NCI-H1105 (cell line): ENCODE results near the gene ZNF227.
"Not testable (repeated sequence)": the region's sequence is repeated elsewhere in the genome, so short reads cannot be mapped to it uniquely, and the experiment has no call there.

Source experiments
- DNase-seq: peaks from one replicate; lab custom pipeline; 2025; lab: John Stamatoyannopoulos, UW

Gene ZNF227

DNA sequence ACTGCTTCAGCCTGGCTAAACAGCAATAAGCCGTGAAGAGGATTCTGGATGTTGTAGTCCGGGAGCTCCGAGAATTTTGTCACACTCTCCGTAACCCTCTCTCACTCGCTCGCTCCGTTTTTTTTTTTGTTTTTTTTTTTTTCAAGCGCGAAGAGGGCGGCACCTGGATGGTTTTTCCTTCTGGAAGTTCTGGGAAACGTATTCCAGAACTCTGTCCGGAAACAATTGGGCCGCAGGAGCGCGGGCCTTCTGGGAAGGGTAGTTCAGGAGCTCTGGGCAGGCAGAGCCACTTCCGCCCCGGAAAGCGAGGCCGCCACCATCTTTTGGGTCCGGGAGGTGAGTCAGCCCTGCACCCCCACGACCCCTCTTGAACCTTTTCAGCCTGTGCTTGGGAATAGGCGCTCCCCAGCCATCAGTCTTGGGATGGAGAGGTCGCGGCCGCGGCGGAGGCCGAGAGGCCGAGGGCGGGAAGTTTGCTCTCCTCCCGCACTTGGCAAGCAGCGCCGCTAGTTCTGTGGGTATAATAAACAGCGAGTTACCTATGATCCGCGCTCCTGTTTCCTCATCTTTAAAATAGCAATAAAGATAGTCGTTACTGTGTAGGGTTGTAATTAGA lies at the start of gene ZNF227:
ZNF227 (plus strand) TSS at position 283 of the 616 bp plus-strand sequence. CDS start 5,261 bp downstream, outside the sequence.
- peak; percentile 88 for DNase-seq

DNA sequence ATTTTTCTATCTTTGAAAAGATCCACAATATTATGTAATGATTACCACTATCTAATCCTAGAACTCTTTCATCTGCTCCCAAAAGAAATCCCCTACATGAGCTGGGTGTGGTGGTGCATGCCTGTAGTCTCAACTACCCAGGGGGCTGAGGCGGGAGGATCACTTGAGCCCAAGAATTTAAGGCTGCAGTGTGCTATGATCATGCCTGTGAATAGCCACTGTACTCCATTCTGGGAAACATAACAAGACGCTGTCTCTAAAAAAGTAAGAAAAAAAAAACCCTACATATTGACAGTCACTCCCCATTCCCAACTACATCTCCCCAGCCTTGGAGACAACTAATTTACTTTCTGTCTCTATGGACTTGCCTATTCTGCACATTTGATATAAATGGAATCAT lies 48.5 kb upstream of the ZNF227 start:
- no peak for DNase-seq

DNA sequence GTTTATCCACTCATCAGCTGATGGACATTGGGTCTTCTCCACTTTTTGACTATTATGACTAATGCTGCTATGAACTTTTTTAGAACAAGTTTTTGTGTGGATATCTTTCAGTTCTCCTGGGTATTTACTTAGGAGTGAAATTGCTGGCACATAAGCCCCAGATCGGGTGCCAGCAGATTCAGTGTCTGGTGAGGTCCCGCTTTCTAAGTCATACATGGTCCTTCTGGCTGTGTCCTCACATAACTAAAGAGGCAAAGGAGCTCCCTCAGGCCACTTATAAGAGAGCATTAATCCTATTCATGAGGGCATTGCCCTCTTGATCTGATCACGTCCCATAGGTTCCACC lies 48.0 kb upstream of the ZNF227 start:
- no peak for DNase-seq

DNA sequence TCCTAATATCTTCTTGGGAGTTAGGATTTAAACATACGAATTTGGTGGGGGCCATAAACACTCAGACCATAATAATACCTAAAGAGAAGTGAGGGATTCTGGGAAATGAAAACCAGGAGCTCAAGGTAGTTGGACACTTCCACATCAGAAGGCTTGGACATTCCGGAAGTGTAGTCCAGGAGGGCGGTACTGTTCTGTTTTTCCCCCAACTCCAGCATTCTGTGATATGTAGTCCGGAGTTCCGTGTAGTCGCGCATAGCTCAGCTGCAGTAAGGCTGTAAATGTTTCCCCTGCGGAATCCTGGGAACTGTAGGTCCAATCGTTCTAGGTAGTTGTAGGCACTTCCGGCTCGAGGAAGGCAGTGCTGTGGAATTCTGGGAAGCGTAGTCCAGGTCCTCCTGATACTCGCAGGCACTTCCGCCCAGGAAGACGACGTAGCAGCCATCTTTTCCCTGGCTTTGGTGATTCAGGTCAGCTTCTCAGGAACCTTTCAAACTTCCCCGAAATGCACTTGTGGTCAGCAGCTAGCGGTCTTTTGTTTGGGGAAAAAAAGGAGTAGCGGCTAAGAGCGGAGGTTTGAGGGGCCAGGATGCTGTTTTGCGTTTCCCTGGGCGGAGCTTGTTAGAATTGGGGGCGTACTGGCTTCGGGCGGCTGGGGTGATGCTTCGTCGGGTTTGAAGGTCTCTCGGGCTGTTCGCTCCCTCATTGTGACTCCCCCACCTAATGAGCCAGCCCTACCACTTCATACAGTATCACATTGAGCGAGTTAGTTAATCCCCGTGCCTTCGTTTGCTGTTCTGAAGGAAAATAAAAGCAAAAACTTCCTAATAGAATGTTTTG lies 47.4 kb upstream of the ZNF227 start, which contains the start of gene ZNF226:
ZNF226 (plus strand) TSS at position 428 of the 840 bp plus-strand sequence. CDS start 4,981 bp downstream, outside the sequence.
- peak; percentile 95 for DNase-seq

DNA sequence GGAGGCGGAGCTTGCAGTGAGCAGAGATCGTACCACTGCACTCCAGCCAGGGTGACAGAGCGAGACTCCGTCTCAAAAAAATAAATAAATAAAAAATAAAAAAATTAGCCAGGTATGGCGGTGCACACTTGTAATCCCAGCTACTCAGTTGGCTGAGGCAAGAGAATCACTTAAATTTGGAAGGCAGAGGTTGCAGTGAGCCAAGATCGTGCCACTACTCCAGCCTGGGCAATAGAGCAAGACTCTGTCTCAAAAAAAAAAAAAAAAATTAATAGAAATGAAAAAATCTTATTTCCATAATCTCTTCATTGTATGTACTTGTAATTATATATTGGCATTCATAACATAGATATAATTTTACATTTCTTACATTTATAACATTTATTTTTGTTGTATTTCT lies 41.7 kb upstream of the ZNF227 start:
- not testable (repeated sequence) for DNase-seq

DNA sequence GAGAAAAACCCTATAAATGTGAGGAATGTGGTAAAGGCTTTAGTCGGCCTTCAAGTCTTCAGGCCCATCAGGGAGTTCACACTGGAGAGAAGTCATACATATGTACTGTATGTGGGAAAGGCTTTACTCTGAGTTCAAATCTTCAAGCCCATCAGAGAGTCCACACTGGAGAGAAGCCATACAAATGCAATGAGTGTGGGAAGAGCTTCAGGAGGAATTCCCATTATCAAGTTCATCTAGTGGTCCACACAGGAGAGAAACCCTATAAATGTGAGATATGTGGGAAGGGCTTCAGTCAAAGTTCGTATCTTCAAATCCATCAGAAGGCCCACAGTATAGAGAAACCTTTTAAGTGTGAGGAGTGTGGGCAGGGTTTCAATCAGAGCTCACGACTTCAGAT lies 35.7 kb upstream of the ZNF227 start:
- DNase-seq, result no peak

DNA sequence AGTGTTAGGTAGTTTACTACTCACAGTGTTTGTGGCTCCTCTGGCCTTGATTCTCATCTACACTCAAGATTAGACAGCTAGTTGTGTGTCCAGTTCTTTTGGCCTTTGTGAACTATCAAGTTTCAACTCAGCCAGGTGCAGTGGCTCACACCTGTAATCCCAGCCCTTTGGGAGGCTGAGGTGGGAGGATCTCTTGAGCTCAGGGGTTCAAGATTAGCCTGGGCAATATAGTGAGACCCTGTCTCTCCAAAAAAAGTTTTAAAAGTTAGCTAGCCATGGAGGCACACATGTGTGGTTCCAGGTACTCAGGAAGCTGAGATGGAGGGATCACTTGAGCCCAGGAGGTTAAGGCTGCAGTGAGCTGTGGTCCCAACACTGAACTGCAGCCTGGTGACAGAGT lies 31.4 kb upstream of the ZNF227 start:
- no peak for DNase-seq

DNA sequence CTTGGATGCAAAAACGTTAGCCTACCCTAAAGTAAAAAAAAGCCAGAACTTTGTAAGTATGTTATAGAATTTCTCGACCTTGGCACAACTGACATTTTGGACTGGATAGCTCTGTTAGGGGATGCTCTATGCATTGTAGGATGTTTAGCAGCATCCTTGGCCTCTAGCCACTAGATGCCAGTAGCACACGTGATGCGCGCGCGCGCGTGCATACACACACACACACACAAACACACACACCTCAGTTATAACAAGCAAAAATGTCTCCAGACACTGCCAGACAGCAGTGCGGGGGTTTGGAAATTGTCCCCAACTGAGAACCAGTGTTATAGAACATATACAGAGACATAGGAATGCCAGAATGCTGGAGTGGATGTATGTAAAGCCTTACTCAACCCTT lies 30.2 kb upstream of the ZNF227 start:
- no peak for DNase-seq

DNA sequence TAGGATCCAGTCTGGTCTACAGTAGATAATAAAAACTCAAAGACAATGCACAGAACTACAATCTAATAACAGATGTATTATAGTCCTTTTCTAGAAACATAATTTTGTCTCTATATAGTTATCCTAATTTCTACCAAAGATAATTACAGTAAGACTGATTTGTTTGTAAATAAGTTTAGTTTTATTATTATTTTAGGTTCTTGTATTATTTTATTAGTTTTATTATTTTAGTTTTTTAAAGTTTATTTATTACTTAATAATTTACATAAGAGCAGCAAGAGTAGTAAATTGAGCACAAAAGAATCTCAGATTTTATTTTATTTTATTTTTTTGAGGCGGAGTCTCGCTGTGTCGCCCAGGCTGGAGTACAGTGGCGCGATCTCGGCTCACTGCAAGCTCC lies 22.3 kb upstream of the ZNF227 start:
- DNase-seq, result no peak

DNA sequence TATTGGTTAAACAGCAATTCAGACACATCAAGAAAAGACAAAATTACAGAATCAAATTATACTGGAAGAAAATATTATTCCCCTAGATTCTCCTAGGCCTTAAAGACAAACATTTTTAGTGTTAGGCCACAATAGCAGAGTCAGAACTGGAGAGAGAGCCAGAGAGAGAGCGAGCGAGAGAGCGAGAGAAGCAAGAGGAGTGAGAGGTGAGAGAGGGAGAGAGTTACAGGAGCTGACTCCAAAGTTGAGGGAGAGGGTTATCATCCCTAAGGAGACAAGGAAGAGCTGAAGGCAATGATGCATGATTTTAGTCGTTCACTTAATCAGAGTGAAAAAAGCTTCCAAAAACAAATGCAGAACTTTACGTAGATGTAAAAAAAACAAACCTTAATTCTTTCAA lies 20.2 kb upstream of the ZNF227 start:
- DNase-seq, result no peak

DNA sequence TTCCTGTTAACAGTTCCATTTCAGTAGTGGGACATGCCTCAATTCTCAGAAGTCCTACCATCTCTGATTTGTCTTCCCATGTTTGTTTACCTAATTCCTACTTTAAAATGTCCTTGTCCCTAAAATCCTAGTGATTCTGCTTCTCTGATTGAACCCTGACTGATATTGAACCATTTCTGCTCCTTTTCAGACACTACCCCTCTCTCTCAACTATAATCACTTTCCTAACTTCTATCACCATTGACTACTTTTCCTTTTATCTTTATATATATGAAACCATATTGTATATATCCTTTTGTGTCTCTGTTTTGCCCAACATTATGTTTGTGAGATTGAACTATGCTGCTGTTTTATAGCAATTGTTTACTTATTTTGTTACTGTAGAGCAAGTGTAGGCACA lies 15.6 kb upstream of the ZNF227 start:
- no peak for DNase-seq

DNA sequence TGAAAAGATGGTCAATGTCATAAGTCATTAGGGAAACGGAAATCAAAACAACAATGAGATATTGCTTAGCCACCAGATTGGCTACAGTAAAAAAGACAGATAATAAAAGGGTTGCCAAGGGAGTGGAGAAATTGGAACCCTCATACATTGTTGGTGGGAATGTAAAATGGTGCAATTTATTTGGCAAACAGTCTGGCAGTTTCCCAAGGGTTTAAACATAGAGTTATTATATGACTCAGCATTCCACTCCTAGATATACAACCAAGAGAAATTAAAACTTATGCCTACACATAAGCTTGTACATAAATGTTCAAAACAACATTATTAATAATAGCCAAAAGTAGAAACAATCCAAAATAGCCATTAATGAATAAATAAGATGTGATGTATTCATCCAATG lies 9.9 kb upstream of the ZNF227 start:
- no peak for DNase-seq

DNA sequence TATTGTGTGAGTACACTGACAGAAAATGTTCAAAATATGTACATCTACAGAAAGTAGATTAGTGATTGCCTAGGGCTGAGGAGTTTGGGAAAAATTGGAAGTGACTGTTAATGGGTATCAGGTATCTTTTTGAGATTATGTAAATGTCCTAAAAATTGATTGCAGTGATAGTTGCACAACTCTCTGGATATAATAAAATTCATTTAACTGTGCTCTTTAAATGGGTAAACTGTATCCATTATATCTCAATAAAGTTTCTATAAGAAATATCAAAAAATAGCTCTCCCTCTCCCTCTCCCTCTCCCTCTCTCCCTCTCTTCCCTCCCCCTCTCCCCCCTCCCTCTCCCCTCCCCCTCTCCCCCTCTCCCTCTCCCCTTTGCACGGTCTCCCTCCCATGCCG lies 9.4 kb upstream of the ZNF227 start:
- DNase-seq, result no peak

DNA sequence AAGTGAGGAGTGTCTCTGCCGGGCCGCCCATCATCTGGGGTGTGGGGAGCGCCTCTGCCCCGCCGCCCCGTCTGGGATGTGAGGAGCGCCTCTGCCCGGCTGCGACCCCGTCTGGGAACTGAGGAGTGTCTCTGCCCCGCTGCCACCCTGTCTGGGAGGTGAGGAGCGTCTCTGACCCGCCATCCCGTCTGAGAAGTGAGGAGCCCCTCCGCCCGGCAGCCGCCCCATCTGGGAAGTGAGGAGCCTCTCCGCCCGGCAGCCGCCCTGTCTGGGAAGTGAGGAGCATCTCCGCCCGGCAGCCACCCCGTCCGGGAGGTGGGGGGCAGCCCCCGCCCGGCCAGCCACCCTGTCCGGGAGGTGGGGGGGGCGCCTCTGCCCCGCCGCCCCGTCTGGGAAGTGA lies 8.5 kb upstream of the ZNF227 start:
- DNase-seq, result not testable (repeated sequence)

DNA sequence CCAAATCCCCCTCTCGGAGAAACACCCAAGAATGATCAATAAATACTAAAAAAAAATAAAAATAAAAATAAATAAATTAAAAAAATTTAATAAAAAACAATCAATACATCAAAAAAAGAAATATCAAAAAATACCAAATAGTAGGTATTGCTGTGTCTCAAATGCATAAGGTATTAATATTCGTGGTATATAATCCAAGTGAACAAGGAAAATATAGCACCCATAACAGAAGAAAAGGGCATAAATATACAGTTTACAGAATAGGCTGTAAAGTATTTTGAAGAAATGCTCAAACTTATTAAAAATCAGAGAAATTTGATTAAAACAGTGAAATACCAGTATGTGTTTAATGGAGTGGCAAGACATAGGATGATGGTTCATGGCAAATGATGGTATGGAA lies 7.6 kb upstream of the ZNF227 start:
- DNase-seq, result no peak

DNA sequence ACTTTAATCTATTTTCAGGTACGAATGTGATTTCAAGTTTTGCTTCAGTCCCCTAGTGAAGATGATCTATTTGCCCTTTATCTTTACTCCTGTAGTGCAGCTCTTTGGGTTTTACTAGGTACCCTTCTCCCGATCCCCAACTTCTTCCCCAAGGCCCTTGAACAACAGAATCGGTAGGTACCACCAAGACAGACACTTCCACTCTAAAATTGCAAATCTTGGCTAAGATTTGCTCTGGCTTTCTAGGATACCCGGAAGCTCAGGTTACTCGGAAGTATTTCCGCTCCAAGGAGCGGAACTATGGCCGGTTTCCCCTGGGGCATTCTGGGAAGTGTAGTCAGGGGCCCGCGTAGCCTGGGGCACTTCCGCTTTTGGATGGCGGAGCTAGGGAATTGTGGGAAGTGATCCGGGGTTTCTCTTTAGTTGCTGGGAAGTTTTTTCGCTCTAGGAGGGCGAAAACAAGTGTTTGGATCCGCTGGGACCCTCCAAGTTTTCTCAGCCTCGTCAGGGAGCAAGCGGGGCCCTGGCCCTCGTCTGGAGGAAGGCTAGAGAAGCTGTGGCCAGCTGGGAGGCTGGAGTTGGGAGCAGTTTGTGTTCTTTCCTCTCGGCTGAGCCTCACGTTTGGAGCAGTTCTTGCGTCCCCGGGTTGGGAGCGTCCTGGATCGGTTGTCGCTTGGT lies 5.1 kb upstream of the ZNF227 start:
- peak; percentile 38 for DNase-seq

DNA sequence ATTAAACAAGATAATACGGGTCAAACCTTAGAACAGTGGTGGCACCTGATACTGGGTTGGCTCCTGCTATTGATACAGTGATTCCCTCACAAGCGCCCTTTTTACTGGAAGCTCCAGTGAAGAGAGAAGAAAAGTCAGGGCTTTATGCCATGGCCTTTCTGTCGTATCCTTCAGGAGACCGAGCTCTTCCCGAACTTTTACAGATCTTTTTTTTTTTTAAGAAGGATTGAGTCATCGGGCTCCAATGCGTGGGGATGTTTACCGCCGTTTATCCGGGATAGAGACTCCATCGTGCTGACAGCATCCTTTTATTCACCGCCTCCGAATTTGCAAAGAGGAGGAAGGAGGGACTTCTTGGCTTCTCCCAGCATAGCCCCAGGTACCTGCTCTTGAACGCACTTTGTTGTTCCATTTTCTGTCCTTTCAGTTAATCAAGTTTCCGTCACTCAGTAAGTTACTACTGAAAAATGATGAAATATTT lies 574 bp downstream of the ZNF227 start:
- DNase-seq, result no peak

DNA sequence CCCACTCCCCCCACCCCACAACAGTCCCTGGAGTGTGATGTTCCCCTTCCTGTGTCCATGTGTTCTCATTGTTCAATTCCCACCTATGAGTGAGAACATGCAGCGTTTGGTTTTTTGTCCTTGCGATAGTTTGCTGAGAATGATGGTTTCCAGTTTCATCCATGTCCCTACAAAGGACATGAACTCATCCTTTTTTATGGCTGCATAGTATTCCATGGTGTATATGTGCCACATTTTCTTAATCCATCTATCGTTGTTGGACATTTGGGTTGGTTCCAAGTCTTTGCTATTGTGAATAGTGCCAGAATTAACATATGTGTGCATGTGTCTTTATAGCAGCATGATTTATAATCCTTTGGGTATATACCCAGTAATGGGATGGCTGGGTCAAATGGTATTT lies 7.6 kb downstream of the ZNF227 start:
- DNase-seq, result not testable (repeated sequence)

DNA sequence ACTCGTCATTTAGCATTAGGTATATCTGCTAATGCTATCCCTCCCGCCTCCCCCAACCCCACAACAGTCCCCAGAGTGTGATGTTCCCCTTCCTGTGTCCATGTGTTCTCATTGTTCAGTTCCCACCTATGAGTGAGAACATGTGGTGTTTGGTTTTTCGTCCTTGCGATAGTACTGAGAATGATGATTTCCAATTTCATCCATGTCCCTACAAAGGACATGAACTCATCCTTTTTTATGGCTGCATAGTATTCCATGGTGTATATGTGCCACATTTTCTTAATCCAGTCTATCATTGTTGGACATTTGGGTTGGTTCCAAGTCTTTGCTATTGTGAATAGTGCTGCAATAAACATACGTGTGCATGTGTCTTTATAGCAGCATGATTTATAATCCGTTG lies 8.4 kb downstream of the ZNF227 start:
- DNase-seq, result not testable (repeated sequence)

DNA sequence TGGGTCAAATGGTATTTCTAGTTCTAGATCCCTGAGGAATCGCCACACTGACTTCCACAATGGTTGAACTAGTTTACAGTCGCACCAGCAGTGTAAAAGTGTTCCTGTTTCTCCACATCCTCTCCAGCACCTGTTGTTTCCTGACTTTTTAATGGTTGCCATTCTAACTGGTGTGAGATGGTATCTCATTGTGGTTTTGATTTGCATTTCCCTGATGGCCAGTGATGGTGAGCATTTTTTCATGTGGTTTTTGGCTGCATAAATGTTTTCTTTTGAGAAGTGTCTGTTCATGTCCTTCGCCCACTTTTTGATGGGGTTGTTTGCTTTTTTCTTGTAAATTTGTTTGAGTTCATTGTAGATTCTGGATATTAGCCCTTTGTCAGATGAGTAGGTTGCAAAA lies 9.0 kb downstream of the ZNF227 start:
- not testable (repeated sequence) for DNase-seq

DNA sequence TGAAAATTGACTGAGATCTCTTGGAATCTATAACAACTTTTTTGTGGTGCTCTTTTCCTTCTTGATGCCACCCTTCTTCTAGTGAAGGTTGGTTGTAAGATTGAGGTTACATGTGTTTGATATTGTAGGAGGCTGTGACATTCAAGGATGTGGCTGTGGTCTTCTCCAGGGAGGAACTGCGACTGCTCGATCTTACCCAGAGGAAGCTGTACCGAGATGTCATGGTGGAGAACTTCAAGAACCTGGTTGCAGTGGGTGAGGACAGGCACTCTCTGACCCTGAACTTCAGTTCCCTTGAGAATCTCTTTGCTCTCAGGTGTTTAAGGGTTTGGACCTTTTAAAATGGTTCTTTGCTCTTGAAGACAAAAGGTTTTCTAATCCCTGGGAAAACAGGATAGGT lies 16.0 kb downstream of the ZNF227 start:
- DNase-seq, result no peak

DNA sequence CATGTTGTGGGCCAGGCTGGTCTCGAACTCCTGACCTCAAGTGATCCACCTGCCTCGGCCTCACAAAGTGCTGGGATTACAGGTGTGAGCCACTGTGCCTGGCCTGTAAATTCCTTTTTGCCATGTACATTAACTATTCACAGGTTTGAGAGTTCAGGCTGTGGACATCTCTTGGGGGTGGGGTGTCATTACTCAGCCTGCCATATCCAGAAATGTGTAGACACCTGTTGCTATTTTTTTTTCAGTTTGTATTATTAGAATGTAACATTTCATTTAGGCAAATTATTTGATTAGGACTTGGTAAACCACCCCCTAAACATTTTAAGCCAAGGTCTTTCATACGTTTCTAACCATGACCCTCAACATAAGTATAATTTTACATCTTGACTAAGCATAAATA lies 20.5 kb downstream of the ZNF227 start:
- no peak for DNase-seq

DNA sequence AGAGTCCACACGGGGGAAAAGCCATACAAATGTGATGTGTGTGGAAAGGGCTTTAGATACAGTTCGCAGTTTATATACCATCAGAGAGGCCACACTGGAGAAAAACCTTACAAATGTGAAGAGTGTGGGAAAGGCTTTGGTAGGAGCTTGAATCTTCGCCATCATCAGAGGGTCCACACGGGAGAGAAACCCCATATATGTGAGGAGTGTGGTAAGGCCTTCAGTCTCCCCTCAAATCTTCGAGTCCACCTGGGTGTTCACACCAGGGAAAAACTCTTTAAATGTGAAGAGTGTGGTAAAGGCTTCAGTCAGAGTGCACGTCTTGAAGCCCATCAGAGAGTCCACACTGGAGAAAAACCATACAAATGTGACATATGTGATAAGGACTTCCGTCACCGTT lies 24.1 kb downstream of the ZNF227 start:
- DNase-seq, result no peak
